GM21515 (cell line): ENCODE results near the gene CNTNAP2.

Source experiments
- ATAC-seq: cut with Tn5 transposase; IDR thresholded peaks from one replicate; pipeline ENCODE4 v1.9.1; 2021; ENCODE audit not compliant: unreplicated experiment

Gene CNTNAP2

DNA sequence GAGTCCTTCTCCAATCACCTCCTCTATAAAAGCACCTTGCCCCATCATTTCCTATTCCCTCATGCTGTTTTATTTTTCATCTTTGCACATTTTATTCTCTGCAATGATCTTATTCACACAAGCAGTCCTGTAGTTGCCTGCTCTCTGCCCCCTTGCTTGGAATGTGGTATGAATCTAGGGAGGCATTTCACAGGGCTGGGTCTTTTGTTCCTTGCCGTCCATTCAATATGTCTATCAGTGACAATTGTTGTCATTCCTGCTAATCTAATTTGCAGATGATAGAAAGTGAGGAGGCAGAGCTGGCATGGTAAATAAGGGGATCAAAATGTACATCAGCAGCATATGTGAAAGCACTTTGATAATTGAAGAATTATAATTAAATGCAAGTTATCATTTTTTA, 2227.8 kb downstream of the CNTNAP2 start:
- no peak for ATAC-seq

- ATAC-seq: no peak
These were observed 2231.4 kb downstream of the CNTNAP2 start for GRCh38 chr7:148347981-148348380.

DNA sequence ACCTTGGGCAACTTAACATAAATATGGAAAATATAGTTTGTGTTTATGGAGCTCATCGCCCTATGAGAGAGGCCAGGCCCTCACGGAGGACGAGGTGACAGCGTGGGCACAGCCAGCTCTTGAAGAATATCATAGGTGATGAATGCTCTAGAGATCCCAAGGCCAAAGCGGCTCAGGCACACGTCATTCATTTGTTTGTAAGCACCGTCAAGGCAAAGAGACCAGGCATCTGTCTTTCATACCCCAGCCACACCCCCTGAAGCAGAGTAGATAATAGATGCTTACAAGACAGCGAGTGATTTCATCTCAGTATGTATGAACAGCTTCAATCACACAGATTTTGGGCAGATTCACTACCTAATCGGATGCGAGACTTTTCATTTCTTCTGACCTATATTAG, 2231.9 kb downstream of the CNTNAP2 start:
- no peak for ATAC-seq

GRCh38 chr7:148356303-148356702, 2239.7 kb downstream of the CNTNAP2 start:
- no peak for ATAC-seq

GRCh38 chr7:148362541-148362940, 2245.9 kb downstream of the CNTNAP2 start:
- no peak for ATAC-seq

GRCh38 chr7:148367731-148368475, 2251.3 kb downstream of the CNTNAP2 start:
- ATAC-seq: no peak

DNA sequence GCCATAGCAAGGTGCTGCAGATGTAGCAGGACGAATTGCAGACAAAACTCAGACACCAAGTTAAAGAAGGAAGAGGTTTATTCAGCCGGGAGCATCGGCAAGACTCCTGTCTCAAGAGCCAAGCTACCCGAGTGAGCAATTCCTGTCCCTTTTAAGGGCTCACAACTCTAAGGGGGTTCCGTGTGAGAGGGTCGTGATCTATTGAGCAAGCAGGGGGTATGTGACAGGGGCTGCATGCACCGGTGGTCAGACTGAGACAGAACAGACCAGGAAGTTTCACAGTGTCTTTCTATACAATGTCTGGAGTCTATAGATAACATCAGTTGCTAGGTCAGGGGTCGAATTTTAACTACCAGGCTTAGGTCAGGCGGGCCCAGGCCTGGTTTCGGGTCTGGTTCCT, 2252.0 kb downstream of the CNTNAP2 start:
- ATAC-seq: no peak

- ATAC-seq: no peak
These were observed 2254.8 kb downstream of the CNTNAP2 start for GRCh38 chr7:148371280-148371937.

DNA sequence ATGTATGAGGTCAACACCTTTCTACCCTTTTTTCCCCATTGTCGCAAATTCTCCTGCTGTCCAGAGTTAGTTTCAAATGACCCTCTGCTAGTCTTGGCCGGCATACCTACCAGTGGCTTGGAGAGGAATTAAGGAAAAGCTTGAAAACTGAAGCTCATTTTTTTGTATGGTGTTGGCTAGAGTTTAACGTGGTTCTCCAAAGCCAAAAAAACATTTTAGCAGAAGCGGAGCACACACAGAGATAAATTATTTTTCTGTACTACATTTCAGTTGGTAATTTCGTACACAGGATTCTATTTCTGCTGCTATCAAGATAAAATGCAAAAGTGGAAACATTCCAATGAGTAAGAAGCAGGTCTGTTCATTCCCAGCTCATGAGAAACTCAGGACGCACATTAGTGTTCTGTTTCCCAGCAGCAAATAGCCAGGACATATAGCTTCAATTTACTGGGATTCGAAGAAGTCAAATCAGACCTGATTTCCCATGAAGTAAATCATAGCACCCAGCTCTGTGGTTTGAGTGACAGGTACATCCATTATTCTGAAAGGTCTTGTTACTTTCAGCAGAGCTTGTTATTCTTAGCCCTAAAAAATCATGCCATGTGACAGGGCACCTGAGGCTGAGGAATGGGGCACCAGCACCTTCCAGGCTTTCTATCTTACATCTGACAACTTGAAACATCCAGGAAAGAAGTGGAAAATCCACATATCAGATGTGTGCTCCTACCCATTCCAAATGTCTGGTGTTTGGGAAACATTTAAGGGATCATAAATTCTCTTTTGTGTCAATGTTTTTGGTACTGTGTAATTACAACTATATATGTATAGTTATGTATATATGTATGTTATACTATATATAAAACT, 2258.0 kb downstream of the CNTNAP2 start:
- ATAC-seq: no peak

DNA sequence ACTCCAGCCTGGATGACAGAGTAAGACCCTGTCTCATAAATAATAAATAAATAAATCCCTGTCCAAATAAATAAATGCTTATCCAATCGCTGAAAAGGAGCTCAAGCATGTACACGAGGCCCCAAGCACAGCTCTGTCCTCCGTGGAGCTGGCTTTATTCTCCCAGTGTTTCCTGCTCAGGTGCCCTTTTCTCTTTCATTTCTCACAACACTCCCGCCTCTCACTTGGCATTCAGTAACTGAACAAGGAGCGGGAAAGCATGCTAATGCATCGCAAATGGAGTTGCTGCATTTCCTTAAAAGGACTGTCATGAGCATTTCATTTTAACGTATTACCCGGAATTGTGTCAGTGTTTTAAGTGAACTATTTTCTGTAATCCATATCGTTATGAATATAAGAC, 2263.1 kb downstream of the CNTNAP2 start:
- ATAC-seq: no peak

GRCh38 chr7:148380596-148381419, 2264.2 kb downstream of the CNTNAP2 start:
- no peak for ATAC-seq

DNA sequence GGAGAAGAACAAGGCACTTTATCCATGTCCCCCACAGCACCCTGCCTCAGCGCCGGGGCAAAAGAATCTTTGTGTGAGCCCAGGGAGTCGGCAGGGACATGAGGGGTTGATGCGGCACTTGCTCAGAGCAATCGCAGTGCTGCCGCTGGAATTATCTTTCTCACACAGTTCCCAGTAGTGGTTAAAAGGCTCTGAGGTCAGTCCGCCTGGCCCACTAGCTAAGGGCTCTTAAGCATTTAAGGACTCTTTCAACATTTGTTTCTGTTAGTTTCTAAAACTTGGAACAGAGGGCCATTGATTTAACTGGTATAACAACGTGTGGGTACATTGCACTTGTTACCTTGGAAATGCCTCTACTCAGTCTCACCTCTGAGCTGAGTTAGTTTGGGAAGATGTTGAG, 2266.0 kb downstream of the CNTNAP2 start:
- no peak for ATAC-seq

DNA sequence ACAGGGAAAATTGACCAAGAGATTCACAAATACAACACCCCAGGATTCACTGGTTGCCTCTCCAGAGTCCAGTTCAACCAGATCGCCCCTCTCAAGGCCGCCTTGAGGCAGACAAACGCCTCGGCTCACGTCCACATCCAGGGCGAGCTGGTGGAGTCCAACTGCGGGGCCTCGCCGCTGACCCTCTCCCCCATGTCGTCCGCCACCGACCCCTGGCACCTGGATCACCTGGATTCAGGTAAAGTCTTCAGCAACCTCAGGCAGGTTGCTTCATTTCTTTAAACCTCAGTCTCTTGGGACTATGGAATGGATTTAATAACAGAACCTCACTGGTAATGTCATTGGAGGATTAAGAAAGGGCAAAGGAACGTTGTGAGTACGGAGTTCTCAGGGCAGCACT, 2267.1 kb downstream of the CNTNAP2 start:
- no peak for ATAC-seq

DNA sequence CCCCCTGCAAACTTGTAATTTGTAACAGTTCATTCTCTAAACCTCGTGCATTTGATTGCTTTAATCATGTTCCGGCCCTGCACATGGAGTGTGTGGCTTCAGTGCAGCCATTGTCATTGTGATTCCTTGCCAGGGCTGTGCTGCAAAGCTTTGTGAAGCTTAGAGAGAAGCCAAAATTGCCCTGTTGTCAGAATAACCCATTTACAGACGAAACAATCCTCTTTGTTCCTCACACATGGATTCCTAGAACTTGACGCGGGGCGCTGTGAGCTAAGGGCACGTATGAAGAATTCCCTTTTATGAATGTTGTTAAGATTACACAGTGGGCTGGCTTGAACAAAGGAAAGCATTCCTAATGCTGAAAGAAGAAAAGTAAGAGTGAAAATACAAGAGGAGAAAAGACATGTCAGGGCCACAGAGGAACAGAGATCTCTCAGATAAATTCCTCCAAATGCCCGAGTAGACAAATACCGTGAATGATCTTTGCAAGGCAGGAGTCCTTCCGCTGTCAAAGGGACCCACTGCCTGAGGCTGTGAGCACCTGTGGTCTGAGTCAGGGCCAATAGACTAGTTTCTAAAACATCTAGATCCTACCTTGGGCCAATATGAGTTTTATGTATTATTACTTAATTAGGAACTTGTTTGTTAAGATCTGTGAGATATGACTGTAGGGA, 2268.5 kb downstream of the CNTNAP2 start:
- no peak for ATAC-seq

- ATAC-seq: no peak
These were observed 2273.8 kb downstream of the CNTNAP2 start for GRCh38 chr7:148390381-148390780.

- no peak for ATAC-seq
These were observed 2275.0 kb downstream of the CNTNAP2 start for GRCh38 chr7:148391591-148391990.

DNA sequence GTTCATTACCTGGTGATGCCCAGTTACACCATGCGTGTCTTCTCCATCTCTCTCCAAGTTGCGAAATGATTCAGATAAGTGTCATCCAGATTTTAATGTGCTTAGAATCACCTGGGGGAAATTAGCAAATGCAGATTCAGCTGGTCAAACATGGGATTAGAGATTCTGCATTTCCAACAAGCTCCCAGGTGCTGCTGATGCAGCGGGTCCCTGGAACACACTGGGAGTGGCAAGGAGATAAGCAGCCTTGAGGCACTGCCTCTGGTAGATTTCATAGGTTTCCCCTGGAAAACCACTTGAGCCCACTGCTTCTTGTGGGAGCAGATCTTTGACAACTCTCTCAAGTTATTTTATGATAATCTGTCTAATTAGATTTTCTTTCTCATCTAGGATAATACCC, 2278.0 kb downstream of the CNTNAP2 start:
- ATAC-seq: no peak

- ATAC-seq: no peak
These were observed 2278.8 kb downstream of the CNTNAP2 start for GRCh38 chr7:148395352-148395811.

- ATAC-seq: no peak
These were observed 2279.6 kb downstream of the CNTNAP2 start for GRCh38 chr7:148395990-148396716.

GRCh38 chr7:148397056-148397455, 2280.5 kb downstream of the CNTNAP2 start:
- ATAC-seq: no peak
